Left ventricle myocardium inferior (tissue), 1 donor: ENCODE measurements around the gene IER5. TPM values are rescaled to one million over a fixed set of nuclear protein-coding genes. Genes with fewer than 3 reads are reported as not detected.
A peak's percentile ranks its signal among the peaks of the same experiment; 100 is the strongest.
"Not testable (repeated sequence)": the region's sequence is repeated elsewhere in the genome, so short reads cannot be mapped to it uniquely, and the experiment has no call there.

Experiments used
- DNase-seq: peaks from one replicate; pipeline ENCODE4 v3.0.0-alpha.2; 2020
- H3K27ac ChIP-seq: fragments of 200-600 bp; replicated peaks from 2 replicates; pipeline ENCODE4 v1.8.0; 2021
- H3K27me3 ChIP-seq: fragments of 200-600 bp; 2 replicates; pipeline ENCODE4 v1.8.0; 2021; ENCODE audit warnings: low read depth
- H3K36me3 ChIP-seq: fragments of 200-600 bp; 2 replicates; pipeline ENCODE4 v1.8.0; 2021
- H3K4me1 ChIP-seq: fragments of 200-600 bp; 2 replicates; pipeline ENCODE4 v1.8.0; 2021
- H3K4me3 ChIP-seq: fragments of 200-600 bp; 2 replicates; pipeline ENCODE4 v1.8.0; 2021; ENCODE audit warnings: mild to moderate bottlenecking, moderate library complexity
- H3K9me3 ChIP-seq: fragments of 200-600 bp; replicated peaks from 2 replicates; pipeline ENCODE4 v1.8.0; 2021
- intact Hi-C: fragments of 100-400 bp; cut with micrococcal nuclease; formaldehyde crosslinking; loops from one replicate; pipeline ENCODE4 v1.11.0; 2022
- total RNA-seq: library from RNA; stranded (reverse); fragmentation: NEBNext Ultra II Directional; extraction: Animal tissue kit (Norgen Biotek cat#: 25700); gene quantifications from one replicate; pipeline ENCODE4 v1.2.1, GENCODE V29; 2021
- TF ChIP-seq, protein P1 (sequence below): fragments of 200-600 bp; IDR thresholded peaks from 2 replicates; pipeline ENCODE4 v1.8.0; 2021; ENCODE audit warnings: antibody characterized with exemption, mild to moderate bottlenecking, borderline replicate concordance
- donor health status: DM: no; HTN: yes; CAD: no; lungs with severe emphysema.

The IER5 gene
- total RNA-seq, 1 donor from 2014 or later, result 22.1 TPM

DNA sequence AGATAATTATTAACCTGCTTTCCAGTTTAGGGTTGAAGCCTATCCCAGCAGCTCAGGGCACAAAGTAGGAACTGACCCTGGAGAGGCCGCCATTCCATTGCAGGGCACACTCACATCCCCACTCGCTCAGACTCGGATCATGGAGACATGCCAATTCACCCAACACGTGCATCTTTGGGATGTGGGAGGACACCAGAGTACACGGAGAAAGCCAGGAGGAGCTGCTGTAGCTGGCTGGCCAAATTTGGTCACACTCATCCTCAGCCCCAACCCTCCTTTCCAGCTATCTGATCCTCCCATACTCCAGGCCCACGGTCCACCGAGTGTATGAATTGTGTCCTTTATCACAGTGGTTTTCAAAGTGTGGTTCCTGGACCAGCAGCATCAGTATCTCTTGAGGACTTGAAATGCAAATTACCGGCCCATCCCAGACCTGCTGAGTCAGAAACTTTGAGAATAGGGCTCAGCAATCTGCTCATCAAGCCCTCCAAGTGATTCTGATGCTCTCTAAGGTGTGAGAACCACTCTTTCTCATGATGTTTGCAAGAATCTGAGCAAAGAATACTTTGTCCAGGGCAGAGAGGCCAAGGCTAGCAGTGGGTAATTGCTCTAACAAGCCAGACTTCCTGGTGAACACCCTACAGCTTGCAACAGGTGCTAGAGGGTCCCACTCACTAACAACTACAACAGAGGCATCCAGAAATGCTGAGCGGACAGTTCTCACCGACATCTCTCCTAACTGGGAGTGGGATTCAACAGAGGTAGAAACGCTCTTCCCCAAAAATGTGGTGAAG, 26.3 kb downstream of the IER5 start:
- no peaks in the 10 kb centered on the region for H3K27me3 ChIP-seq
- H3K4me1 ChIP-seq, result peaks cover 41% of the 10 kb centered on the region
- TF ChIP-seq, protein P1, sequence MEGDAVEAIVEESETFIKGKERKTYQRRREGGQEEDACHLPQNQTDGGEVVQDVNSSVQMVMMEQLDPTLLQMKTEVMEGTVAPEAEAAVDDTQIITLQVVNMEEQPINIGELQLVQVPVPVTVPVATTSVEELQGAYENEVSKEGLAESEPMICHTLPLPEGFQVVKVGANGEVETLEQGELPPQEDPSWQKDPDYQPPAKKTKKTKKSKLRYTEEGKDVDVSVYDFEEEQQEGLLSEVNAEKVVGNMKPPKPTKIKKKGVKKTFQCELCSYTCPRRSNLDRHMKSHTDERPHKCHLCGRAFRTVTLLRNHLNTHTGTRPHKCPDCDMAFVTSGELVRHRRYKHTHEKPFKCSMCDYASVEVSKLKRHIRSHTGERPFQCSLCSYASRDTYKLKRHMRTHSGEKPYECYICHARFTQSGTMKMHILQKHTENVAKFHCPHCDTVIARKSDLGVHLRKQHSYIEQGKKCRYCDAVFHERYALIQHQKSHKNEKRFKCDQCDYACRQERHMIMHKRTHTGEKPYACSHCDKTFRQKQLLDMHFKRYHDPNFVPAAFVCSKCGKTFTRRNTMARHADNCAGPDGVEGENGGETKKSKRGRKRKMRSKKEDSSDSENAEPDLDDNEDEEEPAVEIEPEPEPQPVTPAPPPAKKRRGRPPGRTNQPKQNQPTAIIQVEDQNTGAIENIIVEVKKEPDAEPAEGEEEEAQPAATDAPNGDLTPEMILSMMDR, result no peak
- no peaks in the 10 kb centered on the region for H3K9me3 ChIP-seq
- no peak for DNase-seq
- intact Hi-C loops, result no loop called here
- H3K36me3 ChIP-seq, result no peaks in the 10 kb centered on the region
- no peak overlapping the region for H3K27ac ChIP-seq
- H3K4me3 ChIP-seq, result no peak overlapping the region

DNA sequence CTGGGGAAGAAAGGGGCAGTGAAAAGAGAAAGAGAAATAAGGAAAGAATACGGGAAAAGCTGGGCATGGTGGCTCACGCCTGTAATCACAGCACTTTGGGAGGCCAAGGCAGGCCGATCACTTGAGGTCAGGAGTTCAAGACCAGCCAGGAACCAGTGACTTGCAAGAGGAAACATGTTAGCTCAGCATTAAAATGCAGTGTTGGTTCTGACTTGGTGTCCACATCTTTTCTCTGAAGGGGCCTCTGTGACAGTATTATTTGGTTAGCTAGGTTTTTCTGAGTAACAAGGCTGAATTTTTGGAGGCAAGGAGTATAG, 26.8 kb downstream of the IER5 start:
- no peak for DNase-seq
- TF ChIP-seq, protein P1, result no peak
- peaks cover 41% of the 10 kb centered on the region for H3K4me1 ChIP-seq
- no peak overlapping the region for H3K27ac ChIP-seq
- H3K4me3 ChIP-seq, result no peak overlapping the region
- intact Hi-C loops, result no loop called here
- no peaks in the 10 kb centered on the region for H3K36me3 ChIP-seq
- H3K9me3 ChIP-seq, result no peaks in the 10 kb centered on the region
- no peaks in the 10 kb centered on the region for H3K27me3 ChIP-seq

- H3K4me3 ChIP-seq, intact Hi-C loops, H3K27ac ChIP-seq, H3K36me3 ChIP-seq, H3K27me3 ChIP-seq, H3K9me3 ChIP-seq, DNase-seq: not testable (repeated sequence)
- H3K4me1 ChIP-seq, result peaks cover 41% of the 10 kb centered on the region
These were observed 27.5 kb downstream of the IER5 start for GRCh38 chr1:181115971-181116370.

DNA sequence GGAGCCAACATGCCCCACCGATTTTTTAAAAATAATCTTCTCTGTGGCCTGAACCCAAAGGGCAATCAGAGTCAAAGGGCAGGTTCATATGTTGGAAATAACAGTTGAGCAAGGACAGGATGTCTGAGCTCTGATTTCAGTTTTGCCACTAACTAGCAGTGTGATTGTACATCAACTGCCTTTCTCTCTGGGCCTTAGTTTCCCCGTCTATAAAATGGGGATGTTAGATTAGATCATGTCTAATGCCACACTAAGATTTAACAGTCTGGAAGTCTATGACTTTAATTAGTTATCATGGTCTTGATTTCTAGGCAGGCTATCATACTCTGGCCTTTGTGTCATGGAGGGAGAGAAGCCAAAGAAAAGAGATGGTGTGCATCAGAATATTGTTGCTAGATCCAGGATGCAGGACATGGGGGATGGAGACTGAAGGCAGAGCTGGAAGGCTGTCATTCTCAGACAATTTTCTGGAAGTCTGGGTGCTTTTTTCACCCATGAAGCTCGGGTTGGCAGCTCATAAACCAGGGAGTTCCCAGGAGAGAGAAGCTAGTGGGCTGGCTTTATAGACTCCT, 28.4 kb downstream of the IER5 start:
- Histone ChIP-seq H3K4me1 (peaks cover 37% of the 10 kb centered on the region), H3K36me3 (no peaks in the 10 kb centered on the region), H3K27ac (peak overlapping the region; percentile 50), H3K4me3 (no peak overlapping the region), H3K9me3 (no peaks in the 10 kb centered on the region), H3K27me3 (no peaks in the 10 kb centered on the region)
- DNase-seq, result no peak
- TF ChIP-seq, protein P1, result no peak
- intact Hi-C loops, result no loop called here

GRCh38 chr1:181117648-181118449, 29.3 kb downstream of the IER5 start:
- H3K4me1 ChIP-seq, result peaks cover 28% of the 10 kb centered on the region
- no peaks in the 10 kb centered on the region for H3K9me3 ChIP-seq
- DNase-seq, result no peak
- H3K27ac ChIP-seq, result peak overlapping the region; percentile 50
- intact Hi-C loops, result no loop called here
- TF ChIP-seq, protein P1, result no peak
- H3K4me3 ChIP-seq, result no peak overlapping the region
- H3K36me3 ChIP-seq, result no peaks in the 10 kb centered on the region
- no peaks in the 10 kb centered on the region for H3K27me3 ChIP-seq
